ENCODE measurements around the gene KRTAP2-4.

Gene KRTAP2-4

DNA sequence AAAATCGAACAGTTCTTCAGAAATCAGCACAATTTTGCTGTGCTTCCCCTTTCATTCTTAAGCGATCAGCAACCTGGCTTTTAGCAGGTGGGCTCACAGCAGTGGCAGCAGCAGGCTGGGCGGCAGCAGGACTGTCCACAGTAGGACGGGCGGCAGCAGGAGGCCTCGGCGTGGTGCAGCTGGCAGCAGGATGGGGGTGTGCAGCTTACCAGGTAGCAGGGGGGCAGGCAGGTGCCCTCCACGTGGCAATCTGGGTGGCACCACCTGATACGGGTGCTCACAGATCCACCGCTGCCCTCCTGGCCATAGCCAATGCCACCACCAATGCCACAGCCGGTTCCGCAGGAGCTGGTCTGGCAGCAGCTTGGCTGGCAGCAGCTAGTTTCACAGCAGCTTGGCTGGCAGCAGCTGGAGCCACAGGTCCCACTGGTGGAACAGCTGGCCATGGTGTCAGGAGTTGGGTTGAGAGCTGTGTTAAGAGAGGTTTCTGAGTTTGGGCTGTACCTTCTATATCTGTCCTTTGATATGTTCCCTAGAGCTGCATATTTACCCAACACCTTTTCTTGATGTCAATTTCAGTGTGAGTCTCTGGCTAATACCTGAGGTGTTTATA is 35.9 kb downstream of the KRTAP2-4 start, which contains the start of gene KRTAP1-4:
KRTAP1-4 (minus strand) TSS at position 563 of the 613 bp plus-strand sequence; CDS start at position 446, 117 bp downstream.
- DNase-seq = no peak
- no peaks in the 10 kb centered on the region for H3K36me3 Mint-ChIP-seq (ENCODE audit: low read depth)
- H3K27ac Mint-ChIP-seq = no peak within 1 kb of the TSS
- no peak within 1 kb of the TSS for H3K4me3 Mint-ChIP-seq
- no peak for ATAC-seq
- H3K9me3 Mint-ChIP-seq = no peaks in the 10 kb centered on the region
- H3K4me1 Mint-ChIP-seq = no peaks in the 10 kb centered on the region
- H3K27me3 Mint-ChIP-seq = peaks cover 19% of the 10 kb centered on the region

DNA sequence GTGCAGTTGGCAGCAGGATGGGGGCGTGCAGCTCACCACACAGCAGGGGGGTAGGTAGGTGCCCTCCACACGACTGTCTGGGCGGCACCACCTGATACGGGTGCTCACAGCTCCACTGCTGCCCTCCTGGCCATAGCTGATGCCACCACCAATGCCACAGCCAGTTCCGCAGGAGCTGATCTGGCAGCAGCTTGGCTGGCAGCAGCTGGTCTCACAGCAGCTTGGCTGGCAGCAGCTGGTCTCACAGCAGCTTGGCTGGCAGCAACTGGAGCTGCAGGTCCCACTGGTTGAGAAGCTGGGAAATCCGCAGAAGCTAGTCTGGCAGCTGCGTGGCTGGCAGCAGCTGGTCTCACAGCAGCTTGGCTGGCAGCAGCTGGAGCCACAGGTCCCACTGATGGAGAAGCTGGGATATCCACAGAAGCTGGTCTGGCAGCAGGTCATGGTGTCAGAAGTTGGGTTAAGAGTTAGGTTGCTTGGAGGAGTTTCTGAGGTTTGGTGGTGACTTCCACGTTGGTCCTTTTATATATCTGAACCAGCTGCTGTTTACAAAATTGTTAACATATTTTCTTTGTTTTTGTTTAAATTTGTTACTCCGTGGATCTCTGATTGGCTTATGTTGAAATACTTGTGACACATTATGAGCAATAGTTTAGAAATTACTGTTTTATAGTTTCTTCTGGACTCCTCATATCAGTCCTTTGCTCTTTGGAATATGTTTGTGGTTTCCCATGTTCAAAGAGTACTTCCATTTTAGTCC is 38.8 kb downstream of the KRTAP2-4 start, which contains the start of gene KRTAP1-5:
KRTAP1-5 (minus strand) TSS at position 494 of the 757 bp plus-strand sequence; CDS start at position 441, 53 bp downstream.
- no peaks in the 10 kb centered on the region for H3K4me1 Mint-ChIP-seq
- DNase-seq (no peak), ATAC-seq (no peak)
- no peaks in the 10 kb centered on the region for H3K36me3 Mint-ChIP-seq (ENCODE audit: low read depth)
- no peak within 1 kb of the TSS for H3K4me3 Mint-ChIP-seq
- H3K9me3 Mint-ChIP-seq = no peaks in the 10 kb centered on the region
- peaks cover 21% of the 10 kb centered on the region for H3K27me3 Mint-ChIP-seq
- no peak within 1 kb of the TSS for H3K27ac Mint-ChIP-seq

DNA sequence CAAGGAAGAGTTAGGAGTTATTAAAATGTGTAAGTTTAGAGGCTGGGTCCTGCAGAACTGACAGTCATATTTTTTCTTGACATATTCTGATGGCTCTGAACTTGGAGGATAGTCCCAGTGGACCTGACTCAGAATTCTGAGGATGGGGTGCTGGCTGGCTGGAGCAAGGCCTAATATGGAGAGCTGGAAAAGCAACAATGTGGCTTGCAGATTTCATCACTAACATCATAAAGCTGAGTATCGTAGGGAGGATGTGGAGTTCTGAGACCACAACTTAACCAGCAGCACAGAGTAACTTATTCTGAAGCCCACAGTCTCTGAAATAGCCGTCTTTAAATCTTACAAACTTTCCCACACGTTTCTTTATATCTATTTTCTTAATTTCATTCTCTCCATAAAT is 41.0 kb downstream of the KRTAP2-4 start:
- Mint-ChIP-seq H3K9me3 (no peaks in the 10 kb centered on the region), H3K27ac (no peak overlapping the region), H3K36me3 (ENCODE audit: low read depth) (no peaks in the 10 kb centered on the region), H3K4me1 (no peaks in the 10 kb centered on the region), H3K4me3 (no peak overlapping the region), H3K27me3 (peaks cover 14% of the 10 kb centered on the region)
- ATAC-seq (no peak), DNase-seq (no peak)

DNA sequence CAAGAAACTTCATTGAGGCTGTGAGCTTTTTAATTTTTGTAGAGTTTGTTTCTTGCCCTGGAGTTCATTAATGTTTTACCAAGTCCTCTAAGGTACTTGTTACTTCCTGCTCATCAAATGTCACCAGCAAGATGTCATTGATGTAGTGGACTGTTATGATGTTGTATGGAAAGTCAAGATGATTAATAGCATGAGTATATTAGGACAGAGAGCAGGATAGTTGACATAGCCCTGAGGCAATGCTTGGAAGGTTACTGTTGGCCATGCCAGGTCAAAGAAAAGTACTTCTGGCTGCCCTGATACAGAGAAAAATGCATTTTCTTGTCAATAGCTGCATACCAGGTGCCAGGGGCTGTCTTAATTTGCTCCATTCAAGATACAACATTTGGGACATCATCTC is 45.3 kb downstream of the KRTAP2-4 start:
- H3K36me3 Mint-ChIP-seq (ENCODE audit: low read depth) = no peaks in the 10 kb centered on the region
- no peaks in the 10 kb centered on the region for H3K4me1 Mint-ChIP-seq
- no peak overlapping the region for H3K27ac Mint-ChIP-seq
- peaks cover 1% of the 10 kb centered on the region for H3K27me3 Mint-ChIP-seq
- no peak for ATAC-seq
- no peak overlapping the region for H3K4me3 Mint-ChIP-seq
- no peak for DNase-seq
- no peaks in the 10 kb centered on the region for H3K9me3 Mint-ChIP-seq

DNA sequence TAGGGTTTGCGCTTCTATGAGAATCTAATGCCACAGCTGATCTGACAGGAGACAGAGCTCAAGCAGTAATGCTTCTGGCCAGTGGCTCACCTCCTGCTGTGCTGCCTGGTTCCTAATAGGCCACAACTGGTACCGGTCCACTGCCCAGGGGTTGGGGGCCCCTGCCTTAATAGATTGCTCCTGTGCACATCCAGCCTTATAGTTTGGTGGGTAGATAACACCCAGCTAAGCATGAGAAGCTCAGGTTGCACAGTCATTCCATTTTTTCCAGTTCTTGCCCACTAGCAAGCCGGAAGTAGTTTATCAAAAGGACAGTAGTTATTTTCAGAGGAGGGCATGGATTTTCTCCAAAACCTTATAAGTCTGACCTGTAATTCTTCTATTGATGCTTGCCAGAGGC is 46.3 kb downstream of the KRTAP2-4 start:
- H3K27me3 Mint-ChIP-seq = peaks cover 1% of the 10 kb centered on the region
- H3K27ac Mint-ChIP-seq = no peak overlapping the region
- no peaks in the 10 kb centered on the region for H3K36me3 Mint-ChIP-seq (ENCODE audit: low read depth)
- ATAC-seq = no peak
- H3K4me3 Mint-ChIP-seq = no peak overlapping the region
- H3K4me1 Mint-ChIP-seq = no peaks in the 10 kb centered on the region
- no peaks in the 10 kb centered on the region for H3K9me3 Mint-ChIP-seq
- DNase-seq = no peak

DNA sequence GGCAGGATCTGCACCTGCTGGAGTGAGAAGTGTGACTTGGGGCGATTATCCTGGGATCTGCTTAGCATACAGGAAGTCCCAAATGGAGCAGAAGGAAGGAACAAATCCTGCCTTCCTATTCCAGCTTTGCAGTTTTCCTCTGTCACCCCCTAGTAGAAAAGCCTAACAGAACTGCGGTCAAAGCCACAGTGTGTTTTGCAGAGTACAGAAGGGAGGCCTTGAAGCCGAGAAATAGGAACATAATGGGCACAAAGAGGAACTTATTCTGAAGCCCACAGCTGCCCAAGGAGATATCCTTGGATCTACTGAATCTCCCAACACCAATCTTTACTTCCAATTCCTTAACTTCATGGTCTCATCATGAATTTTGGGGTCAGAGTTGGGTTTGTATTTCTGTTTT is 47.1 kb downstream of the KRTAP2-4 start:
- H3K4me1 Mint-ChIP-seq = no peaks in the 10 kb centered on the region
- no peaks in the 10 kb centered on the region for H3K36me3 Mint-ChIP-seq (ENCODE audit: low read depth)
- peaks cover 1% of the 10 kb centered on the region for H3K27me3 Mint-ChIP-seq
- H3K27ac Mint-ChIP-seq = no peak overlapping the region
- no peaks in the 10 kb centered on the region for H3K9me3 Mint-ChIP-seq
- DNase-seq (no peak), ATAC-seq (no peak)
- H3K4me3 Mint-ChIP-seq = no peak overlapping the region

DNA sequence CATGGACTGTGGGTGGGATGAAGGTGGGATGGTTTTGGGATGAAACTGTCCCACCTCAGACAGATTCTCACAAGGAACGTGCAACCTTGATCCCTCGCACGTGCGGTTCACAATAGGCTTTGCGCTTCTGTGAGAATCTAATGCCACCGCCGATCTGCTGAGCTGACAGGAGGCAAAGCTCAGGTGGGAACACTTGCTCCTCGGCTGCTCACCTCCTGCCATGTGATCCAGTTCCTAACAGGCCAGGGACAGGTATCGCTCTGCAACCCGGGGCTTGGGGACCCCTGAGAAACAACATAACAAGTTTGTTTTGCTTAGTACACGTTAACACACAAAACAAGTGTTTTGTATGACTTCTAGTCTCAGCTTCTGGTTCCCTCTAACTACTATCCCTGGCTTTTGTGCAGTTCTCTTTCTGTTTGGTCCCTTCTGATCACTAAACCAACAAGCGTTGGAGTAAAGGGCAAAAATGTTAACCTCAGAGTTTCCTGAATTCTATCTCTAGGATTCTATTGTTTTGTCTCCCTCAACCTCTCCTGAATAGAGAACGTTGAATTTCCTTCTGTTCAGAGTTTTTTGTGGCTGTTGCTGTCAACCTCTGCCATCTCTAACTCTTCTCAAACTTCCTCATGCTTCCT is 49.0 kb downstream of the KRTAP2-4 start:
- H3K36me3 Mint-ChIP-seq (ENCODE audit: low read depth) = no peaks in the 10 kb centered on the region
- no peak overlapping the region for H3K27ac Mint-ChIP-seq
- DNase-seq (no peak), ATAC-seq (no peak)
- no peaks in the 10 kb centered on the region for H3K27me3 Mint-ChIP-seq
- no peaks in the 10 kb centered on the region for H3K9me3 Mint-ChIP-seq
- no peaks in the 10 kb centered on the region for H3K4me1 Mint-ChIP-seq
- no peak overlapping the region for H3K4me3 Mint-ChIP-seq

DNA sequence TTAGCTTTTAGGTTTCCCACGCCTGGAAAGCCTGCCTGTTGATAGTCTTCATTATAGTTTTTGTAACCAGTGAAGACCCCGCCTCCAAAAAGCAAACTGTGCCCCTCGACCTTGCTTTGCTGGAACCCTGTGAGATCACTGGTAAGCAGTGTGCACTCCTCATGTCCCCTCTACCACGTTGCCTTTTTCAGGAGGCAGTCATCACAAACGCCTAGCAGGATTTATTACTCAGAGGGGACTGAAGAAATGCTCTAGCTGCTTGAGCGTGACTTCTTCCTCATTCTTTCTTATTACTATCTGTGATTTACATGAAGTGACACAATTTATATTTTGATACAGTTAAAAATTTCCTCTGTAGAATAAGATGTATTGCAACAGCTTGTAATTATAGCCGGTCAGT is 50.2 kb downstream of the KRTAP2-4 start:
- Mint-ChIP-seq H3K36me3 (ENCODE audit: low read depth) (no peaks in the 10 kb centered on the region), H3K4me3 (no peak overlapping the region), H3K27me3 (no peaks in the 10 kb centered on the region), H3K9me3 (no peaks in the 10 kb centered on the region), H3K4me1 (no peaks in the 10 kb centered on the region), H3K27ac (no peak overlapping the region)
- no peak for DNase-seq
- ATAC-seq = no peak

Data from activated naive CD8-positive, alpha-beta T cell treated with anti-CD3 and anti-CD28 coated beads, Interleukin-2, amount 50 U/mL, for 24 hours (primary cell).